NCI-H146 treated with DMSO at 0.1 percent for 48 hours (cell line): ENCODE data around the gene PDLIM5.

ENCODE experiments used
- DNase-seq: peaks from one replicate; lab custom pipeline; 2025; ENCODE audit not compliant: unreplicated experiment; lab: John Stamatoyannopoulos, UW

Gene PDLIM5

DNA sequence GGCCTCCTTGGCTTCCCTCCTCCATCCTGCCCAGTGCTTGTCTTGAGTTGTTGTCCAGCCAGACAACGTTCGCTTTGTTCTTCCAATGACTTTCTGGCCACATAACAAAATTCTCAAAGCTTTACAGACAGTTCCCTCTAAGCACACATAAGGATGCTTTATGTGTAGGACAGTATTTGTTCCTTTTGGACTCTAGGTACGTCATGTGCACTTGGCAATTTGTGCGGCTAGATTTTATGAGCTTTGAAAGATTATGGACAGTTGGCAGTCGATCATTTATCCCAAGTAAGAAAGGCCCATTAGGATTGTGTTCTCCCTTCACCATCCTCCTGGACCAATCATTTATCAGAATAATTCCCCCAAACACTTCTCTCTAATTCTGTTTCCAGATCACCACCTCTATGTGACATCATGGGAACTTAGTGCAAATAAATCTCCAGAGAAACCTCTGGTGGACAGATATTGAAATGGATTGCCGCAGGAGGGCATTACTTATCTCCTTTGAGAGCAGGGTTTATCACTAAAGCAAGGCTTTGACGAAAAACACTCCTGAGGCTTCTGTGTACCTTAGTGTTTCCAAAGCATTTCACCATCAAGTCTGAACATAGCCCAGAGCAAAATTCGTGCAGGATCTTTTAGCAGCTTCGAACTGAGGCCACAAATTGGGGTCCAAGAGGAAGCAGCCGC lies 228.6 kb downstream of the PDLIM5 start:
- DNase-seq = no peak

DNA sequence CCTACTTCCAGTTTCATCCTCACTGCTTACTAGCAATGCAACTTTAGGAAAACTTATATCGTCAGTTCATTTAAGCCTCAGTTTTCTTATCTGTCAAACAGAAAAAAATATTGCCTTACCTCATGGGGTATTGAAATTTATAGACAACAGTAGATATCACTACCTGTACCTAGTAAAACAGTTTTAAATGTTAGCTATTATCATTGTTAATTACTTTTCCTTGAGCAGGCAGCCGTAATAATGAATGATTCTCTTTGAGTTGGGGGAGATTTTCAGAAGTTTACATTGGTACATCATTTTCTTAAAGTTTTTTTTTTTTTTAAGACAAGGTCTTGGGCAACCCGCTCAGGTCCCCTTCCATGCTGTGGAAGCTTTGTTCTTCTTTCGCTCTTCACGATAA lies 234.3 kb downstream of the PDLIM5 start:
- DNase-seq = no peak

DNA sequence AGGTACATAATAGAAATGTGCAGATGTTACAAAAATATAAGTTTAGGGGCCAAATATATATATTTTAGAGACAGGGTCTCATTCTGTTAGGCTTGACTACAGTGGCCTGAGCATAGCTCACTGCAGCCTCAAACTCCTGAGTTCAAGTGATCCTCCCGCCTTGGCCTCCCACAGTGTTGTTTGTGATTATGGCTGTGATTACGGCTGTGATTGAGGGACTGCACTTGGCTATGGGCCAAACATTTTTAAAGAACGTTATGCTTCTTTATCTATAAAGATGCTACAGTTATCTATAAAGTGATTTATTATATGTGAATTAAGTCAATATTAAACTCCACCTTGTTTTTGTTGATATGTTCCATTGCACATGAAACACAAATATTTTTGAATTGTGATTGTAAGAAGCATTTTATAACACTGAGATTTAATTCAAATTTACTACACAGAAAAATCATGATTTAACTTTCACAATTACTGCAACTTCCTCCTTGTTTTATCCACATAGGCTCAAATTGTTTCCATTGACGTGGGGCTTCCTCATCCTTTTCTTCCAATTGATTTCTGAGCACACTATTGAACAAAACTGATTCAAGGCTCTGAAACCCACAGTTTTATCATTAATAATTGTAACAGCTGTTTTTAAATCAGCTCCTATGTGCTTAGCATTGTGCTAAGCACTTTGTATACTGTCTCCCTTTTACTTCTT lies 237.6 kb downstream of the PDLIM5 start:
- DNase-seq = no peak

DNA sequence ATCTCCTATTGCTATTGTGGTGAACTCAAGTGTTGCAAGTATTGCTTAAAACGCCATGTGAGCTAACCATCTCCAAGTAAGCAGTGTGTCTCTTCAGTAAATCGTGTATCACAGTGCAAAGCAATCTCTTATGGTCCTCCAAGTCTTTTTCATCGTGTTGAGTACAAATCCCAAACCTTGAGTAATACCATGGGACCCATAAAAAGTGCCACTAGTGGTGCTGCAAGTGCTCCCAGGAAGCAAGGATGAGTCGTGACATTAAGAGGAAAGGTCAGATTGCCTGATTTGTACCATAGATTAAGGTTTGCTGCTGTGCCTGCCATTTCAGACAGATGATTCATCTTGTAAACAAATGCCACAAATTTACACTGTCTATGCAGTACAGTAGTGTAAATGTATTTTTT lies 239.1 kb downstream of the PDLIM5 start:
- DNase-seq = no peak

DNA sequence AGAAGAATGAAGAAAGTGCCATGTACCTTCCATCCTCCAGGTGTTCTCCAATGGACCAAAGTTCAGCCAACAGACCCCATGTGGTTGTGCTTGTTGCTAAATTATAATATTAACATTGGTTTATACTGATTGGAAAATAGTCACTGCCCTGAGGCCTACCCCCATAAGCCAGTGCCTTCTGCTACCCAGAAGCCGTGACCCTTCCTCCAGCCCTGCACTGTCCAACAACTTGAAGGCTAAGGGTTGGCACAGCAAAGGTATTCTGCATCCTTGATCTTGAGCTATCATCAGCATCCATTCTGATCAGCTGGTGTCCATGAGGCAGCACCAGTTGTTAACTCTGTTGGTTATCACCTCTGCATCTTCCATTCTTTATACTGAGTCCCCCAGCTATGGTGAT lies 239.8 kb downstream of the PDLIM5 start:
- no peak for DNase-seq

DNA sequence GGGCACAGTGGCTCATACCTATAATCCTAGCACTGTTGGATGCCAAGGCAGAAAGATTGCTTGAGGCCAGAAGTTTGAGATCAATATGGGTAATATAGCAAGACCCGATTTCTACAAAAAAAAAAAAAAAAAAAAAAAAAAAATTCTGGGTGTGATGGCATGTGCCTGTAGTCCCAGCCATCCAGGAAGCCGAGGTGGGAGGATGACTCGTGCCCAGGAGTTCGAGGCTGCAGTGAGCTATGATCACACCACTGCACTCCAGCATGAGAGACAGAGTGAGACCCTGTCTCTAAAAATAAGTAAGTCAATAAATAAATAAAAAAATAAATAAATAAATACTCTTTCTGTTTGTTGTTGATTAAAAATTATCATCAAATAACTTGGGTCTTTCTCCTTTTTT lies 243.6 kb downstream of the PDLIM5 start:
- DNase-seq = no peak

DNA sequence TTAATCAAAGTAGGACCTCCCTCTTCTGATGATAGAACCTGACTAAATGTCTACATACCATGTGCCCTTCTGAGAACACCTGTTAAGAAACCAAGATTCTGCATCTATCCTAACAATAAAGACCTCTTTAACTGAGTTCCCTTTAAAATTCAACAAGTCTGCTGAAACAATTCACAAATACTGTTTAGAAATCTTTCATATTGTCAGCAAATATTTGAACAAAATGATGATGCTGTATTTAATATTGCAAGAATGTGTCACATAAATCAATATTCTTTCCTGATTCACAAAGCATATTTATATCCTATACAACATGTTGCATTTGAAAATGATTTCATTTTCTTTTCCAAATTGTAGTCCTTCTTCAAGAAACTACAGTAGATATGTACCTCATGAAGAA lies 246.4 kb downstream of the PDLIM5 start:
- DNase-seq = no peak

DNA sequence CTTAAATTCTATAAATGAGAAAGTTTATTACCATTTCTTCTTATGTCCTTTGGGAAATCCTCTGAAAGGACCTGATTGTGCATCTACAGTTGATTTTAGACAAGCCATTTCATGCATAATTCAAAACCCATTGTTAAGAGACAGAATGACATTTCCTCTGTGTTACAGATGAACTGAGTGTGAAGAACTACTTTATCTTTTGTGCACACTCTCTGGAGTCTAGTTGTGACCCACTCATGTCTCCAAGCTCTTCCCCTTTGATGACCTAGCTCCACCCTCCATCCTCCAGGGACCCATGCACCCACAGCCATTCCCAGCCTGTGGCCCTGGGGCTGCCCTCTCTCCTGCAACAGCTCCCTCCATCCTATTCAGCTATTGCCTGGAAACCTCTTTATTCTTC lies 248.6 kb downstream of the PDLIM5 start:
- DNase-seq = no peak

DNA sequence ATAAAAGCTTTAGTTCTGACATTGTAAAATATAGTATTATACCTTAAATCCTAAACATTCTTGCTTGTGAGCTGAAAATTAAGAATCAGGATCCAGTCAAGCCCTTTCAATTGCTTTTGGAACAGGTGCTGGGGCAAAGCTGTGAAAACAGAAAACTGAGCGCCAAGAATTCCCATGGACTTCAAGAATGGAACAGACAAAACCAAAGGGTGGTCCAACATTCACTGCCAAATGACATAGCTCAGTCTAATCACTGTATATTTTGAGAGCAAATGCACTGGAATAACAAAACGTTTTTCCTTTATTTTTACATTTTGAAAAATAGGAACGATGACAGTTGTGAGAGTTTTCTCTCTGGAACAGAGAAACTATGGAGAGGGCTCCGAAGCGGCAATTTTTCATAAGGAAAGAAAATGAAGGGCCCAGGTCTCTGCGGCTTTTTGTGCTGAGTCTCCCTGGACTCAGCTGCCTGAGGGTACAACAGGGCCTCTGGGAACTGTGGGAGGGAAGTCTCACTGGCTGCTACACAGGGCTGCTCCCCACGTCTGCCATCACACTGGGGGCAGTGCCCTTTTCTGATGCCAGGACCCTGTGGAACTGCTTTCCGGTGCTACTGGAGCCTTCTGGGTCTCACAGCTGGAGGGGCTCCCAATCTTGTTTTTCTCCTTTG lies 250.0 kb downstream of the PDLIM5 start:
- DNase-seq = no peak

DNA sequence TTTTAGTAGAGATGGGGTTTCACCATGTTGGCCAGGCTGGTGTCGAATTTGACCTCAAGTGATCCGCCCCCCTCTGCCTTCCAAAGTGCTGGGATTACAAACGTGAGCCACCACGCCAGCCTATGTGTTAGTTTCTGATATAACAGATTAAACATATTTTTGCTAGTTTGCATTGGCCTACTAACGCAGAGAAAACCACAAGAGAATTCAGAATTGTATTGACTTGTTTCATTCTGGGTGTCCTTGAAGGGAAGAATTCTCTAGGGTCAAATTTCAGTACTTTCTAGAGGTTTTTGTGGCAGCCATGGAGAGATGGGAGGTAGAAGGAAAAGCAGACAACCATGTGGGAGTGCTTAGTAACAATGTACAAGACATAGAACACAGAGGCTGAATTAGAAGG lies 259.9 kb downstream of the PDLIM5 start:
- DNase-seq = no peak

DNA sequence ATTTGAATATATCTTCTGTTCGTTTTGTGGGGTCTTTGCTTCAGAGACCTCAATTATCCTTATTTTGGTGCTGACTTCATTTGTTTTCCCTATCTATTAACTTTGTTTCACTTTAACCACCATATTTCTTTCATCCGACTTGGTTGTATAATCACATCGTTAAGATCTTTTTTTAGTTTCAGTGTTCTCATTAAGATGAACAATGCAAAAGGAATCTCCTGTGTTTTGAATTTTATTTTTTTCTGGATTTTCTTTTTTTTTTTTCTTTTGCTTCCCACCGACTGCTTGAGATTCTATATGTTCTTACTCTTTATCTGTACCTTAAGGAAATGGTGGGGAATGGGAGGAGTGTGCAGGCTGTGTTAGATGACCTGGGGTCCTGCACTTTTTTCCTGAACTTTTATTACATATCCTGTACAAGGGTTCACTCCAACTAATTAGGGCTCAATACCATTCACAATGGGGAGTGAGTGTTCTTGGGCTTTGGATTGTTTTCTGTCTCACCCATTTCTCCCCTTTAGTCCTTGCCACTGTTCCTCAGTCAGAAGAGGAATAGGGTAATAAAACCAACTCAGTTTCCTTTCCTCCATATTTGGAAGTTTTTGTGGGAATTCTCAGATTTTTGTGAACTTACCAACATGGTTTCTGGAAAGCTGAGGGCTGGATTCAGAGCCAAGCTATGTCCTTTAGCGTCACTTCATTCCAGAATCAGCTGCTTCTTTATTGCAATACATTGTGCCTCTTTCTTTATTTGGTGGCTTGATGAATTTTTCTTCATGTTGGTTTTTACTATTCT lies 262.8 kb downstream of the PDLIM5 start:
- DNase-seq = no peak

DNA sequence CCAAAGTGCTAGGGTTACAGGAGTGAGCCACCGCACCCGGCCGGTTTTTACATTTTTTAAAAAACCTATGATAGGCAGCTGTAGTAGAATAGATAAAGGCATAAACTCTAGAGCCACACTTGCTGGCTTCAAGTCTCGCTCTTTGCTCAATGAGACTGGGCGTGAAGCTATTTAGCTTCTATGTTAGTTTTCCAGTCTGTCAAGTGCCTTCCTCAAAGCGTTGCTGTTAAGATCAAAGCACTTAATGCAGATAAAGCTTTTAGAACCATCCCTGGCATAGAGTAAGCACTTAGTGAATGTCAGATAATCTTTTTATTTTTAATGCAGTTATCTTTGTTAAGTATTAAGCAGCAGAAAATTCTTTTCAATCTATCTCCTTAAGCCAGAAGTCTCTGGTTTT lies 264.0 kb downstream of the PDLIM5 start:
- no peak for DNase-seq
